ENCODE data around the gene STIP1. TPM values are rescaled to one million over a fixed set of nuclear protein-coding genes. Genes with fewer than 3 reads are reported as not detected.

Gene STIP1
- total RNA-seq, 1 donor from 2014 or later: 102 TPM

- Histone ChIP-seq H3K4me3 (ENCODE audit: low read depth, low read length) (no peak overlapping the region), H3K36me3 (ENCODE audit: control insufficient read depth, insufficient read depth, low read length) (peaks cover 3% of the 10 kb centered on the region), H3K27me3 (ENCODE audit: control insufficient read depth, insufficient read depth, low read length) (no peaks in the 10 kb centered on the region)
- no peak for DNase-seq (ENCODE audit: low read depth)
- no peak for TF ChIP-seq CTCF (IDR thresholded peaks at IDR 0.05; ENCODE audit: insufficient read depth, low read length, severe bottlenecking)
- no peak for FAIRE-seq
Observed at GRCh38 chr11:64183890-64184289, 2.1 kb upstream of the STIP1 start.

GRCh38 chr11:64185175-64185692, 737 bp upstream of the STIP1 start:
- DNase-seq (ENCODE audit: low read depth) (peak; percentile 50), FAIRE-seq (no peak)
- Histone ChIP-seq H3K36me3 (ENCODE audit: control insufficient read depth, insufficient read depth, low read length) (peaks cover 3% of the 10 kb centered on the region), H3K27me3 (ENCODE audit: control insufficient read depth, insufficient read depth, low read length) (no peaks in the 10 kb centered on the region), H3K4me3 (ENCODE audit: low read depth, low read length) (peak overlapping the region; percentile 73)
- TF ChIP-seq CTCF (IDR thresholded peaks at IDR 0.05; ENCODE audit: insufficient read depth, low read length, severe bottlenecking): peak; percentile 70

- H3K4me3 ChIP-seq (ENCODE audit: low read depth, low read length): no peak overlapping the region
- peaks cover 3% of the 10 kb centered on the region for H3K36me3 ChIP-seq (ENCODE audit: control insufficient read depth, insufficient read depth, low read length)
- TF ChIP-seq CTCF (IDR thresholded peaks at IDR 0.05; ENCODE audit: insufficient read depth, low read length, severe bottlenecking): no peak
- no peak for DNase-seq (ENCODE audit: low read depth)
- H3K27me3 ChIP-seq (ENCODE audit: control insufficient read depth, insufficient read depth, low read length): no peaks in the 10 kb centered on the region
- no peak for FAIRE-seq
Observed at GRCh38 chr11:64186492-64187165, 658 bp downstream of the STIP1 start.

GRCh38 chr11:64192434-64192833, 6.5 kb downstream of the STIP1 start:
- TF ChIP-seq CTCF (IDR thresholded peaks at IDR 0.05; ENCODE audit: insufficient read depth, low read length, severe bottlenecking): no peak
- no peak for FAIRE-seq
- H3K4me3 ChIP-seq (ENCODE audit: low read depth, low read length): no peak overlapping the region
- no peak for DNase-seq (ENCODE audit: low read depth)
- peaks cover 40% of the 10 kb centered on the region for H3K36me3 ChIP-seq (ENCODE audit: control insufficient read depth, insufficient read depth, low read length)
- H3K27me3 ChIP-seq (ENCODE audit: control insufficient read depth, insufficient read depth, low read length): no peaks in the 10 kb centered on the region

- H3K36me3 ChIP-seq (ENCODE audit: control insufficient read depth, insufficient read depth, low read length): peaks cover 50% of the 10 kb centered on the region
- no peaks in the 10 kb centered on the region for H3K27me3 ChIP-seq (ENCODE audit: control insufficient read depth, insufficient read depth, low read length)
- FAIRE-seq (peak; percentile 32), DNase-seq (ENCODE audit: low read depth) (no peak)
- TF ChIP-seq CTCF (IDR thresholded peaks at IDR 0.05; ENCODE audit: insufficient read depth, low read length, severe bottlenecking): no peak
- H3K4me3 ChIP-seq (ENCODE audit: low read depth, low read length): no peak overlapping the region
Observed at GRCh38 chr11:64196626-64197025, 10.7 kb downstream of the STIP1 start.

GRCh38 chr11:64198511-64198910, 12.5 kb downstream of the STIP1 start:
- Histone ChIP-seq H3K36me3 (ENCODE audit: control insufficient read depth, insufficient read depth, low read length) (peaks cover 54% of the 10 kb centered on the region), H3K4me3 (ENCODE audit: low read depth, low read length) (no peak overlapping the region), H3K27me3 (ENCODE audit: control insufficient read depth, insufficient read depth, low read length) (no peaks in the 10 kb centered on the region)
- FAIRE-seq (no peak), DNase-seq (ENCODE audit: low read depth) (no peak)
- TF ChIP-seq CTCF (IDR thresholded peaks at IDR 0.05; ENCODE audit: insufficient read depth, low read length, severe bottlenecking): no peak

Data from bronchial epithelial cell (primary cell).